T-helper 22 cell (primary cell): ENCODE measurements around the gene SOX15.

Experiments
- DNase-seq: peaks from one replicate; pipeline ENCODE4 v3.0.0-alpha.2; 2020; ENCODE audit warnings: low read depth

SOX15 gene

DNA sequence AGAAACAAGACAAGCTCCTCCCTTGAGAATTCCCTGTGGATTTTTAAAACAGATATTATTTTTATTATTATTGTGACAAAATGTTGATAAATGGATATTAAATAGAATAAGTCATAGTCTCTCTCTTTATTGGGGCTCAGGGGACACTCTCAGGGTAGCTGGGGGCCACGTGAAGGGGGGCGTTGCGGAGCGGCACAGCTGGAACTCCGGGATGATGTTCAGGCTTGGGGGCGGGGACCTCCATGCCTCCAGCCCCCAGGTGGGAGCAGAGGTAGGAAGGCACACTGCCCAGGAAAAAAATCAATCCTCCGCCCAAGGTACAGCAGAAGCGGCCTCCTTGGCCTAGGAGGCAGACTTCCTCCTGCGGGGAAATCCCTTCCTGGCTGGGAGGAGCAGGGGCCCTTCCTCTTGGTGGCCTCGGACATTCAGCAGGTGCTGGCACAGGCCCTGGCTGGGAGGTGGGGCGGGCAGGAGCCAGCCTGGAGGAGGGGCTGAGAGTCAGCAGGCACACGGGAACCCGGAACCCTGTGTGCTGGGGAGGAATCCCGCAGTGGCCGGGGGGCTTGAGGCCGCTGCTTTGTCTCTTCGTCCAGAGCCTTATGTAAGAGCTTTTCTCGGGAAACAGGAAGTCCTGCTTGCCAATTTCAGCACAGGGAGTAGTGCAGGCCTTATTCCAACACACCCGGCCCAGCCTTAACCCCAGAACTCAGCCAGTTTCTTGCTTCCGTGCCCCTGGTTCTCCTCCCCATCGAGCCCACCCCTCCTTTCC lies 31.9 kb downstream of the SOX15 start:
- no peak for DNase-seq

DNA sequence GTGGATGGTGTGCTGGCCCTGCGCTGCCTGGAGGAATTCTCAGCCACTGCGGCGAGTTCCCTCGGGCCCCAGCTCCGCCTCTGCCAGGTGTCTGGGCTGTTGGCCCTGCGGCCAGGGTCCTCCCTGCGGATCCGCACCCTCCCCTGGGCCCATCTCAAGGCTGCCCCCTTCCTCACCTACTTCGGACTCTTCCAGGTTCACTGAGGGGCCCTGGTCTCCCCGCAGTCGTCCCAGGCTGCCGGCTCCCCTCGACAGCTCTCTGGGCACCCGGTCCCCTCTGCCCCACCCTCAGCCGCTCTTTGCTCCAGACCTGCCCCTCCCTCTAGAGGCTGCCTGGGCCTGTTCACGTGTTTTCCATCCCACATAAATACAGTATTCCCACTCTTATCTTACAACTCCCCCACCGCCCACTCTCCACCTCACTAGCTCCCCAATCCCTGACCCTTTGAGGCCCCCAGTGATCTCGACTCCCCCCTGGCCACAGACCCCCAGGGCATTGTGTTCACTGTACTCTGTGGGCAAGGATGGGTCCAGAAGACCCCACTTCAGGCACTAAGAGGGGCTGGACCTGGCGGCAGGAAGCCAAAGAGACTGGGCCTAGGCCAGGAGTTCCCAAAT lies 32.6 kb downstream of the SOX15 start:
- DNase-seq, result no peak

DNA sequence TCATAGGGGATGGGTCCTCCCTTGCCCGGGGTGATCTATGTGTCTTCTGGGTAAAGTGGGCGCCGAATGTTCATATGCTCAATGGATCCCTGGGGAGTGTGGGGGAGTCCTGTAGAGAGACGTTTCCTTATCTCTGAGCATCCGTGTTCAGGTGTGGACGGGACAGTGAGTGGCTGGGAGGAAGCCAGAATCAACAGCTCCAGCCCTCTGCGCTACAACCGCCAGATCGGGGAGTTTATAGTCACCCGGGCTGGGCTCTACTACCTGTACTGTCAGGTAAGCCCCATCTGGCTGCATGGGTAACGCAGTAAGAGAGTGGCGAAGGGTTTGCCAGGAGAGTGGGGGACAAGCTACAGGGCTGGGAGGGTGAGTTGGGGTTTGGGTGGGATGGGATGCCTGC lies 33.3 kb downstream of the SOX15 start:
- DNase-seq, result no peak

DNA sequence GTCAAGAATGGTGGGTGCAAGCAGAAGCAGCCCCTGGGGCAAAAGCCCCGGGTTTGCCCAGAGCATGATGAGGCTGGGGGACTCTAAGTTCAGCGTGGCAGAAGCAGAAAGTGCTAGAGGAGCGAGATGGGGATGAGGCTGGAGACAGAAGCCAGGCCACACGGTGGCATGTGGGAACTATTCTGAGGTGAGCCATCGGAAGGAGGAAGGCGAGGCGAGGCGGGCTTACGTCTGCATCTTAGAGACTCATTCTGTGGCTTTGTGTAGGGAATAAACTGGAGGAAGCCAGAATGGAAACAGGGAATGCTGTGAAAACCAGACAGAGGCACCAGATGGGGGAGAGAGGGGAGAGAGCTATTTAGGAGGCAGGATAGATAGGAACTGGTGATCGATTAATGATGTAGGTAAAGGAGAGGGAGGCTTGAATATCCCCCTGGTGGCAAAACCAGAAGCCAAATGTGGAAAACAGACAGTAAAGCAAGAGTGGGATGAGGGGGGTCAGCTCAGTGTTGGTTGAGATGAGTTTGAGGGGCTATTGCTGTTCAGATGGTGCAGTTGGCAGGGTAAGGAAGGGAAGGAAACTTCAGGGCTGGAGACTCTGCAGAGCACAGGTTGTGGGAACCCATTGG lies 34.5 kb downstream of the SOX15 start:
- DNase-seq, result no peak

DNA sequence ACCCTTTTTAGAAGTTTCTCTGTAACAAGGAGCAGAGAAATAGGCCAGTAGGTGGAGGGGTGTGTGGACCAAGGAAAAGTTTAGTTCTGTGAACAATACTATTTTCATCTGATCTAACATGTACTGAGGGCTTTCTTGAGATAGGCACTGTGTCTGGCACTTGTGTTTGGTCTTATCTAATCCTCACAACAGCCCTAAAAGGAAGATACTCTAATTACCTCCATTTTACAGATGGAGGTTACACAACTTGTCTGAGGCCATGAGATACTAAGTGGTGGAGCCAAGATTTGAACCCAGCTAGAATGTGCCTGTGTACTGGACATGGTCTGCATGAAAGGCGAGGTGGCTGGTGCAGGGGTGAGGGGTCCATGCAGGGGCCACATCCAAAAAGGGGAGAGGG lies 36.5 kb downstream of the SOX15 start:
- no peak for DNase-seq

DNA sequence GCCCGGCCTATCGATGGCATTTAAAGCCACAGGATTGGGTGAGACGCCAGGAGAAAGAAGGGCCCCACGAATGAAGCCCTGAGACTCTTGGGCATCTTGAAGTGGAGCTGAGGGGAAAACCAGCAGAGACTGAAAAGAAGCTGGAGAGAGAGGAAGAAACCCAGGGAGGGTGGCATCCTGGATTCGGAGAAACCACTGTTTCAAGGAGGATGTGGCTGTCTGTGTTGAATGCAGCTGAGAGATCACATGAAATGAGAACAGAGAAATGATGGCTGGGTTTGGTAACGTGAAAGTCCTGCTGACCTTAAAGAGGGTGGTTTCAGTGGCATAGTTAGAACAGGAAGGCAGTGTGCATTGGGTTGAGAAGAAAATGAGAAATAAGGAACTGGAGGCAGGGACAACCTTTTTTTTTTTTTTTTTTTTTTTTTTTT lies 37.3 kb downstream of the SOX15 start:
- DNase-seq, result peak; percentile 27

DNA sequence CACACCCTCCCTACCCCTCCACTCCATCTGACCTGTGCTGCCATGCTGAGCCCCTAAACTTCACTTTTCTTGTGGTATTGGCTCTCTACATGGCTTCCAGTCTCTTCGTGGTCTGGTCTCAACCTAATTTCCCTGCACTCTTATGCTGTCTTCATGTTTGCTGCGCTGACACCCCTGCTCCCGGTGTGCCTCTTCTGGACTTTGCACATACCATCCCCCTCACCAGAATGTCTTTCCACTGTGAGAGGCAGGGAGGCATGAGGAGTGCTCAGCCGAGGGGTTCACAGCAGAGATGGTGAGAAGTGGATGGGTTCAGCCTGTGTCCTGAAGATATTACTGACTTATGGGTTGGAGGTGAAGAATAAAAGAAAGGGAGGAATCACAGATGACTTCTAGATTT lies 38.5 kb downstream of the SOX15 start:
- no peak for DNase-seq

DNA sequence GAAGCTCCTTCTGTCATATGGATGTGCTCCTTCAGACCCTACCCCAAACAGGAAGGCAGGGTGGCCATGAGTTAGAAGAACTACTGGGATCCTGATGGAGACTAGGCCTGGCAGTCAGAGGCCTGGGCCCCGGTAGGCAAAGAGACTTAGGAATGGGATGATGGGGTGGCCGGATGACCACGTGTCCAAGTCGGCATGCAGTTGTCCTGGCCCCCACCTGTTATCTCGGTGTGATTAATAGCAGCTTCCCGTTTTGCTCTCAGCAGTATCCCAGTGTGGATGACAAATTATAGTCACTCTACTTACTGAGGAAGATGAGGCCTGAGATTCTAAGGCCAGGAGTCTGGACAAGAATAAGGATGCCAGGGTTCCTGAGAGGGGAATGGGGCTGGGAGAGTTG lies 39.5 kb downstream of the SOX15 start:
- DNase-seq, result no peak

DNA sequence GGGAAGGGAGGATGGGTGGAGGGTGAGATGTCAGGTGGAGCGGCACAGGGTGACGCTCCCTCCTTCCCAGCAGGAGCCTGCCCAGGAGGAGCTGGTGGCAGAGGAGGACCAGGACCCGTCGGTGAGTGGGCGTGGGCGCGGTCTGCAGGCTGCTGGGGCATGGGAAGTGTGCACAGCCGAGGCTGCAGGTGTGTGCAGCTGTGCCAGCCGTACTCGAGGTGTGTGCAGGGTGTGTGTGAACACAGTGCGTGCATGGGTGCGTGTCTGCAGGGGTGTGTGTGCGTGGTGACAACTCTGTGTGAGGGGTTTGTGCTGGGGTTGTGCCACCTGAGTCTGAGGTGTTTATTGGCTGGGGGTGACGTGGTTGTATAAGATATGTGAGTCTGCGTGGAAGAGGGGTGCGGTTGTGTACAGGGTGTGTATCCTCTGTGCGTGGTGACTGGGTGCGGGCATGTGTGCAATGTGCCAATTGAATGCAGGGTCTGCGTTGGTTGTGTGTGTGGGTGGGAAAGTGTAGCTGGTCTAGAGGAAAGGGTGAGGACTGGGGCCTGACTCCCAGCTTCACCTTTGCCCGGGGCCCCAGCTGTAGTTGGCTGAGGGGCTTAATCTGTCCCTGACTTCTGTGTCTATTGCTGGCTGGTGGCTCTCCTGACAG lies 40.4 kb downstream of the SOX15 start:
- no peak for DNase-seq

DNA sequence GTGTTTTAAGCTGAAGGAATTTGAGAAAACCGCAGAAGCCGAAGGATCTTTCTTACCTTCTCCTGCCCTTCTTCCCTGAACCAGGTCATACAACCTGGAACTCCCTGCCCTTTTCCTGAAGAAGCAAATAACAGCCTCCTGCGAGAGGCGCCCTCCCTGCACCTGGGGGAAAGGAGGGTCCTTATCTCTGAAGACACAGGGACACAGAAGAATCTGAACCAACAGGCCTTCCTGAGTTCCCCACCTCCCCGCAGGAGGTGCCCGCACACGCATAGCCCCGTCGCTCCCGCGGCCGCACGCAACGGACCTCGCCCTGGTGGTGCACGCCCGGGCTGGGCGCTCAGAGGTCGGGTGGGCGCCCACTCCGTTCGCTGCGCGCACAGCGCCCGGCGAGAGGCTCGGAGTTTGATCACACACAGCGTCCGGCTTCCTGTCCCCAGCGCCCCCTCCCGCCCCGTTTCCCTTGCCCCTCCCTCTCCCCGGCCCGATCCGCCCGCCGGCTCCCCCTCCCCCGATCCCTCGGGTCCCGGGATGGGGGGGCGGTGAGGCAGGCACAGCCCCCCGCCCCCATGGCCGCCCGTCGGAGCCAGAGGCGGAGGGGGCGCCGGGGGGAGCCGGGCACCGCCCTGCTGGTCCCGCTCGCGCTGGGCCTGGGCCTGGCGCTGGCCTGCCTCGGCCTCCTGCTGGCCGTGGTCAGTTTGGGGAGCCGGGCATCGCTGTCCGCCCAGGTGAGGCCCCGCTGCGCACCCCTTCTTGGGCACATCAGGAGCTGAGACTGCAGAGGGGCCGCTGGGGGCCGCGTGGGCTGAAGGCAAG lies 41.1 kb downstream of the SOX15 start, which contains the start of gene TNFSF12:
Gene TNFSF12, plus strand, starts transcription at position 474 of the 816 bp plus-strand sequence. Its CDS starts 96 bp downstream, at position 570.
- DNase-seq, result peak; percentile 42

DNA sequence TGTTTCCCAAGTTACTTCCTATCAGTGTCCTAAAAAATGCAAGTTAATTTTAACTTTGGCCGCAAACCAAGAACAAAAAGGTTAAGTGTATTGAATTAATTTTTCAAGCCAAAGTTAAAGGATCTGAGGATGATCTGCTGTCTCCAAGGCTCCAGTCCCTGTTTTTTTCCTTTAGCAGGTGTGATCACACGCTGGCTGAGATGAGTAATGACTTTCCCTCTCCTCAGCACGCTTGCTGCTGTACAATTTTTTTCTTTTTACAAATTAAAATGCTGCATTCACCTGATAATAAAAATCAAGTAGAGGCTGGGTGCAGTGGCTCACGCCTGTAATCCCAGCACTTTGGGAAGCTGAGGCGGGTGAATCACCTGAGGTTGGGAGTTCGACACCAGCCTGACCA lies 45.0 kb downstream of the SOX15 start:
- DNase-seq, result no peak

DNA sequence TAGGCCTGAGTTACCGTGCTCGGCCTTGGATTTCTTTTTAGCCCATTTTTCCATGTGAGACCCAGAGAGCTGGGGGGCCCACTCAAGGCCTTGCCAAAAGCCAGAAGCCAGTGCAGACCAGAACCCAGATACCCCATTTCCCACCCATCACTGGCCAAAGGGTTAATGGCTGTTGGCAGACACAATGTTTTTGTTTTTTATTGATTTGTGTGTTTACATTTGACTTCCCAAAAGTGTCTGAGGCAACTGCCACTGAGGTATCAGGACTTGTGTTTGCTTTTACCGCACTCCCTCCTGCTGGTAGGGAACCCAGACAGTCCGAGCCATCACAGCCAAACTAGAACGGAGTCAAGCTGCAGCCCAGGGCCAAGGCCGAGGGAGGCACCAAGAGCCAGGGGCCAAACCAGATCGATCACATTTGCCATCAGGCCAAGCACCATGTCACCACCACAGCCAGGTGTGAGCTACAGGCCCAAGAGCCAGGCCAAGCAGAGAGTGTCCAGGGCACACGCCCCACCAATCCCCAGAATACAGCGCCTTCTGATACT lies 48.7 kb downstream of the SOX15 start:
- no peak for DNase-seq

DNA sequence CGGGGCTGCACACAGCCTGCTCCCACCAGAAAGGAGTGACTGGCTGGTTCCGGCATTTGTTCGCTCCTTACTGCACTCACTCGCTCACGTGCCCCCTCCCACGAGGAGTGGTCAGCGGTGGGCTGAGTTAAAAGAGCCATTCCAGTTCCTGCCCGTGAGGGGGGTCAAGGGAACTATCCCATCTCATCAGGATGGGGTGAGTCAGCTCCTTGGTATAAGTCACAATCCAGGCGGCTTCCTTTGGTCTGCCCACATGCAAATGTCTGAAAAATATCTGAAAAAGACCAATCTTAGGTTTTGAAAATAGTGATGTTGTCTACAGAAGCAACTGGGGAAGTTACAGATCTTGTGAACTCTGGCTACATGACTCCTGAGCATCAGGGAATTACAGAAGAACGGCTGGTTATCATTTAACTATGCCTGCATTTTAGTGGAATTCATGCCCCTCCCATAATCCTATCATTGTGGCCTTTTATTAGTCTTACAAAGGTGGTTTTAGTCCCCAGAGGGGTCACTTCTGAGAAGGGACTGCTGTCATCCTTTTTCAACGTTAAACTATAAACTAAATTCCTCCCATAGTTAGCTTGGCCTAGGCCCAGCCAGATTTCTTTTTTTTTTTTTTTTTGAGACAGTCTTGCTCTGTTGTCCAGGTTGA lies 50.9 kb downstream of the SOX15 start:
- no peak for DNase-seq
